Astrocyte of the spinal cord (primary cell): ENCODE measurements around the gene GPC4.
"Not testable (repeated sequence)": the region's sequence is repeated elsewhere in the genome, so short reads cannot be mapped to it uniquely, and the experiment has no call there.

Experiments
- DNase-seq: peaks from one replicate; pipeline ENCODE4 v3.0.0; 2011; ENCODE audit warnings: low read depth, low spot score
- H3K4me3 ChIP-seq: 2 replicates; pipeline ENCODE4 v1.5.1; 2011; ENCODE audit warnings: low read depth, mild to moderate bottlenecking, low read length, moderate library complexity
- in situ Hi-C: cut with HindIII; loops from 2 replicates; pipeline ENCODE4 v1.10.0; 2017; ENCODE audit warnings: low sequenced_read_pairs
- TF ChIP-seq, protein P1 (sequence below): IDR thresholded peaks from 2 replicates; pipeline ENCODE4 v1.5.1; 2012; ENCODE audit warnings: low read depth, mild to moderate bottlenecking, low read length, inconsistent platforms

GPC4 gene

GRCh38 chrX:133323431-133323830 lies 91.9 kb downstream of the GPC4 start:
- in situ Hi-C loops = no loop called here
- TF ChIP-seq, protein P1, sequence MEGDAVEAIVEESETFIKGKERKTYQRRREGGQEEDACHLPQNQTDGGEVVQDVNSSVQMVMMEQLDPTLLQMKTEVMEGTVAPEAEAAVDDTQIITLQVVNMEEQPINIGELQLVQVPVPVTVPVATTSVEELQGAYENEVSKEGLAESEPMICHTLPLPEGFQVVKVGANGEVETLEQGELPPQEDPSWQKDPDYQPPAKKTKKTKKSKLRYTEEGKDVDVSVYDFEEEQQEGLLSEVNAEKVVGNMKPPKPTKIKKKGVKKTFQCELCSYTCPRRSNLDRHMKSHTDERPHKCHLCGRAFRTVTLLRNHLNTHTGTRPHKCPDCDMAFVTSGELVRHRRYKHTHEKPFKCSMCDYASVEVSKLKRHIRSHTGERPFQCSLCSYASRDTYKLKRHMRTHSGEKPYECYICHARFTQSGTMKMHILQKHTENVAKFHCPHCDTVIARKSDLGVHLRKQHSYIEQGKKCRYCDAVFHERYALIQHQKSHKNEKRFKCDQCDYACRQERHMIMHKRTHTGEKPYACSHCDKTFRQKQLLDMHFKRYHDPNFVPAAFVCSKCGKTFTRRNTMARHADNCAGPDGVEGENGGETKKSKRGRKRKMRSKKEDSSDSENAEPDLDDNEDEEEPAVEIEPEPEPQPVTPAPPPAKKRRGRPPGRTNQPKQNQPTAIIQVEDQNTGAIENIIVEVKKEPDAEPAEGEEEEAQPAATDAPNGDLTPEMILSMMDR = no peak
- no peak overlapping the region for H3K4me3 ChIP-seq
- no peak for DNase-seq

GRCh38 chrX:133322269-133322668 lies 93.0 kb downstream of the GPC4 start:
- in situ Hi-C loops, DNase-seq, H3K4me3 ChIP-seq: not testable (repeated sequence)

- H3K4me3 ChIP-seq = no peak overlapping the region
- TF ChIP-seq, protein P1 = no peak
- in situ Hi-C loops = no loop called here
- DNase-seq = no peak
Measured at GRCh38 chrX:133321451-133321850, 93.8 kb downstream of the GPC4 start.

DNA sequence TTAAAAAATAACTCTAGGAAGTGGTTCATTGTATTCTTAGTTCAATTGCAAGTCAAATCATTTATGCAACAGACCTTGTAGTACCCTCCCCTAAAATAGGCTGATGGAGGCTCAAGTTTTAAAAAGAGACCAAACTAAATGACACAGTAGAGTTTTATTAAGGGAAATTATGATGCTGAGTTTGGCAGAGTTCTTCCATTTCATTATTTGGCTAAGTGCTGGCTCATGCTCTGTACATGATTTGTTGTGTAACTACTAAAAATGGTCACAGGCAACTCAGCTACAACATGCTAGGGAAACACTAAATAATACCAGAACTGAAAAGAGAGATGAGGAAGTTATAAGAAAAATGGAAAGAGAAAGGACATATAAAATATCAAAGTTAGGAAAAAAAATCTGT lies 101.0 kb downstream of the GPC4 start:
- TF ChIP-seq, protein P1 = no peak
- in situ Hi-C loops = no loop called here
- H3K4me3 ChIP-seq = no peak overlapping the region
- no peak for DNase-seq

DNA sequence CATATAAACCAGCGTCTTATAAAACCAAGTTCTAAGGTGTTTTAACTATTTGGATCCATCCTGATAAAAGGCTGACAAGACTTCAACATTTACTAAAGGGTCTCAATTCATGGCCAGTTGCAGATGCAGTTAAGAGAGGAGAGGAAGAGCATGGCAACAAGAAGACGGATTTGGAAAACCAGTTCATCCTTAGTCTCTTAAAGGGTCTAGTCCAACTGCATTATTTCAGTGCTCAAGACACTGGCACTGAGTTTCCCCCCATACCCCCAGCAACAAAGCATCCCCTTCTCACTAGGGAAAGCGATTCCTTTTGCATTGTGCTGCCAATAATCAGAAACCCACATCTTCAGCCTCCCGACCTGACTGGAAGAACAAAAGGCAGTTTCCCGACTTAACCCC lies 106.8 kb downstream of the GPC4 start:
- in situ Hi-C loops = no loop called here
- TF ChIP-seq, protein P1 = no peak
- DNase-seq = no peak
- no peak overlapping the region for H3K4me3 ChIP-seq

DNA sequence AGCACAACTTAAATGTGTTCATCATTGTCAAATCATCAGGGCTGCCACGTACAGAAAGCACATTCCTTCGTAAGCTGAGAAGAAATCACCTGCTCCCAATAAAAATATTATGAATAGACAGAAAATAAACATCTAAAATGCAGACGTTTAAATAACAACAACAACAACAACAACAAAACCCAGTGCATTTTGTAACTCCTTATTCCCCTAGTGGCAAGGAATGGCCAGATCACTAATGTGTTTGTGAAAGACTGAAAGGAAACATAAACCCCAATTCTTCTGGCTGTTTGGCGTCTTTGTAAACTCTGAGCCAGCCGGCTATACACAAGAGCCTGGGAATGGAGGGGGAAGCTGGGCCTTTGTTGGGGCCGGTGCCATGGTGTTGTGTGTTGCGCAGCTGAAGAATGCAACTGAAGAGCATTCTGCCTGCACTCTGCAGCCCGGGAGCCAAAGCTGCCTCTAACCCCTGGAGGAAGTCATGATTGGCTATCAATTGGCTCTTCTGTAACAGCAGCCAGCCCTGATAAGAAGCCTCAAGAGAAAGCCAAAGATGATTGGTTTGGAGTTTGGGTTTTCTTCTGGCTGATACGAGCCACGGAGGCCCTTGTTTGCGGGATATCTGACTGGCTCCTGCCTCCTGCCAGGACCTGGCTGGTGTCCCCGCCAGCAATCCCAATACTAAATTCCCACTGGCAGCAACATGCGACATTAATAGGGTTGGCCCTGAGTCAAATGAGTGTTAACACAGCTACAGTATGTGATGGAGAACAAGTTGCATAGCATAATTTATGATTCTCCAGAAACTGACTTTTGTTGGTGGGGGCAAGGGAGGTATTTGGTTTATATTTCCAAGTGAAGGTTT lies 107.4 kb downstream of the GPC4 start:
- H3K4me3 ChIP-seq = no peak overlapping the region
- TF ChIP-seq, protein P1 = no peak
- in situ Hi-C loops = no loop called here
- no peak for DNase-seq

DNA sequence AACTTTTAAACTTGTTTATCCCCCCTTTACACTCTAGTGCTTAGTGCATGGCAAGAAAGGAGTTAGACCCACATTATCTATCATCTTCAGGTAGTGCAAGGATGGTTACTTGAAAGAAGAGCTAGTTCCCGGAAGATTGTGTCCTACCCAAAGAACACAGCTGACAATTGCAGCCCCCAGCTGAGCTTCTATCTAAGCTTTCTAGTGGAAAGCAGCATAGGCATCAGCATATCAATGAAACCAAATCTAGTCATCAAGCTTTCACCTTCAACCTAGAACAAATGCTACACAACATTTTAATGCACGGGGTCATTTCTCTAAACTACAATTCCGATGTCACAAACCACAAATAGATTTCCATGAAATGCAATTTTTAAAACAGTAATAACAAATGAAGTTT lies 108.2 kb downstream of the GPC4 start:
- TF ChIP-seq, protein P1 = no peak
- in situ Hi-C loops = no loop called here
- no peak for DNase-seq
- H3K4me3 ChIP-seq = no peak overlapping the region
